Measurements from ENCODE around the gene CPS1. TPM values are rescaled to one million over a fixed set of nuclear protein-coding genes. Genes with fewer than 3 reads are reported as not detected.

CPS1 gene
- total and polyA plus RNA-seq, 2 of the 4 experiments (the other 2 are of a cell fraction), result 5.4 to 20.1 TPM

DNA sequence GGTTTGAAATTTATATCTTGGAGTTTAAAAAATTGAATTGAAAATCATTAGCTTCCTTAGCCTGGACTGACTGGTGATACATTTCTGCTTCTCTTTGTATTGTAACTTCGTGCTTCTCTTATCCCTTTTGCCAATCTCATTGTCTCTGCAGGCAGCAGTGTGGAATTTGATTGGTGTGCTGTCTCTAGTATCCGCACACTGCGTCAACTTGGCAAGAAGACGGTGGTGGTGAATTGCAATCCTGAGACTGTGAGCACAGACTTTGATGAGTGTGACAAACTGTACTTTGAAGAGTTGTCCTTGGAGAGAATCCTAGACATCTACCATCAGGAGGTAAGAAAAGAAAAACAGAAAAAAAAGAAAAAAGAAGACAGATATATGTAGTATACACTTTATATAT, 85.9 kb downstream of the CPS1 start:
- WGBS, 2 experiments (ENCODE audit: extremely low coverage in 2 of 2, insufficient read length in 1 of 2), result no CpG with 5 or more reads among the region's 4 CpGs
- H3K36me3 ChIP-seq (ENCODE audit: control insufficient read depth, insufficient read depth, low read length), result no peaks in the 10 kb centered on the region
- H3K23ac ChIP-seq (ENCODE audit: low read depth, low read length), result no peak overlapping the region
- DNase-seq, result no peak
- H4K91ac ChIP-seq (ENCODE audit: insufficient read depth, low read depth, low read length), result no peak overlapping the region
- H3K27ac ChIP-seq (ENCODE audit: insufficient read depth, low read length), result no peak overlapping the region
- no peaks in the 10 kb centered on the region for H3K9me1 ChIP-seq (ENCODE audit: insufficient read depth, low read length)
- no peak for TF ChIP-seq POLR2A (IDR thresholded peaks at IDR 0.05; ENCODE audit: low read depth, low read length)
- TF ChIP-seq CTCF (conservative IDR thresholded peaks at IDR 0.05; ENCODE audit: low read depth, low read length), result no peak
- TF ChIP-seq SMC3 (IDR thresholded peaks at IDR 0.05; ENCODE audit: low read depth, low read length), result no peak
- TF ChIP-seq CHD1 (IDR thresholded peaks at IDR 0.05; ENCODE audit: low read depth, low read length), result no peak
- TF ChIP-seq RCOR1 (IDR thresholded peaks at IDR 0.05; ENCODE audit: insufficient replicate concordance, low read length), result no peak
- TF ChIP-seq FOS (IDR thresholded peaks at IDR 0.05; ENCODE audit: low read depth, low read length), result no peak
- TF ChIP-seq MXI1 (IDR thresholded peaks at IDR 0.05; ENCODE audit: borderline replicate concordance, low read depth, low read length), result no peak
- TF ChIP-seq CEBPB (IDR thresholded peaks at IDR 0.05; ENCODE audit: low read depth, low read length), result no peak
- no peak for TF ChIP-seq MAZ (IDR thresholded peaks at IDR 0.05; ENCODE audit: borderline replicate concordance, low read depth, low read length)
- H4K20me1 ChIP-seq (ENCODE audit: insufficient read depth, low read length), result no peaks in the 10 kb centered on the region
- peaks cover 2% of the 10 kb centered on the region; the same call in 1 of the 2 replicates for H3K9me3 ChIP-seq (ENCODE audit: control insufficient read depth, insufficient read depth, low read length)
- no peak overlapping the region for H2BK120ac ChIP-seq (ENCODE audit: low read depth, low read length)
- H3K56ac ChIP-seq (ENCODE audit: extremely low read depth, insufficient read depth, low read length), result no peak overlapping the region
- H3K18ac ChIP-seq (ENCODE audit: low read depth, low read length), result no peak overlapping the region
- no peak overlapping the region for H3K4me3 ChIP-seq (ENCODE audit: insufficient read depth, low read depth, low read length)
- no peaks in the 10 kb centered on the region for H3K79me1 ChIP-seq (ENCODE audit: low read depth in 1 of 2, low read length in 2 of 2)
- no peak overlapping the region for H2BK20ac ChIP-seq (ENCODE audit: low read depth, low read length)
- H2AFZ ChIP-seq (replicated peaks; ENCODE audit: low read length, poor library complexity), result no peak overlapping the region
- no peak overlapping the region for H4K8ac ChIP-seq (ENCODE audit: low read depth in 2 of 2, low read length in 2 of 2)
- H3K4ac ChIP-seq (ENCODE audit: low read depth, low read length), result no peak overlapping the region
- H3K27me3 ChIP-seq (ENCODE audit: control insufficient read depth, insufficient read depth, low read length), result no peaks in the 10 kb centered on the region
- H3K9ac ChIP-seq (ENCODE audit: low read depth, low read length), result no peak overlapping the region
- no peak overlapping the region for H3K14ac ChIP-seq (replicated peaks; ENCODE audit: low read depth, low read length)
- H2BK15ac ChIP-seq (ENCODE audit: low read depth, low read length), result no peak overlapping the region
- intact Hi-C loops (cut with micrococcal nuclease), result no loop called here
- dilution Hi-C loops (cut with HindIII; ENCODE audit: low sequenced_read_pairs, unreplicated experiment), result no loop called here
- ChIA-PET CTCF (no interaction called here), POLR2A (ENCODE audit: unreplicated experiment) (no interaction called here)
- no TSS peak for BruUV-seq (replicated peaks)
- H2AK9ac ChIP-seq (replicated peaks; ENCODE audit: low read depth, low read length, poor library complexity), result no peak overlapping the region
- in situ Hi-C loops (cut with MboI; ENCODE audit: low sequenced_read_pairs), result no loop called here
- no peak overlapping the region for H2AK5ac ChIP-seq (ENCODE audit: low read depth, low read length)
- ATAC-seq (ENCODE audit: low read depth), result no peak
- no peak overlapping the region for H2BK5ac ChIP-seq (ENCODE audit: low read depth, low read length, poor library complexity, severe bottlenecking)
- H3K4me1 ChIP-seq (ENCODE audit: control insufficient read depth, insufficient read depth, low read length), result no peaks in the 10 kb centered on the region
- no peak overlapping the region for H4K5ac ChIP-seq (ENCODE audit: low read depth, low read length)
- no peak overlapping the region for H3K4me2 ChIP-seq (ENCODE audit: low read depth, low read length)

Measured in IMR-90 (cell line).